ENCODE results near the gene STAMBPL1.

STAMBPL1 gene

DNA sequence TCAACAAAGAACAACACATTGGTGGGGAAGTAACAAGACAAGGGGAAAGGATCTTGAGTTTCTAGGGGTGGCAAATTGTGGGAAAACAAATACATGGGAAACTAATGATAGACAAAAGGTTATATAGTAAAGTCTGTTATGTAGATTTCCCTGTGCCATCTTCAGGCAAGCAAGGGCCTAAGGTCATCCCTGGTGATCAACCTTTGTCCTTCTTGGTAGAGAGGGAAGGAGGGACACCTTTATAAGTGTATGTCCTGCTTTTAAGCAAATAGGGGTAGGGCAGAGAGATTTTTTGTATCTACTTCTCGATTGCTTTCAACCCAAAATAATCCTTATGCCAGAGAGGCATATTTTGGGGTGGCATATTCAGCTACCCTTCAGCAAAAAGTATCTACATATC is 84.3 kb downstream of the STAMBPL1 start:
- no peaks in the 10 kb centered on the region for H3K27me3 ChIP-seq (replicated peaks)
- H3K27ac ChIP-seq, result no peak overlapping the region
- TF ChIP-seq, protein P1, sequence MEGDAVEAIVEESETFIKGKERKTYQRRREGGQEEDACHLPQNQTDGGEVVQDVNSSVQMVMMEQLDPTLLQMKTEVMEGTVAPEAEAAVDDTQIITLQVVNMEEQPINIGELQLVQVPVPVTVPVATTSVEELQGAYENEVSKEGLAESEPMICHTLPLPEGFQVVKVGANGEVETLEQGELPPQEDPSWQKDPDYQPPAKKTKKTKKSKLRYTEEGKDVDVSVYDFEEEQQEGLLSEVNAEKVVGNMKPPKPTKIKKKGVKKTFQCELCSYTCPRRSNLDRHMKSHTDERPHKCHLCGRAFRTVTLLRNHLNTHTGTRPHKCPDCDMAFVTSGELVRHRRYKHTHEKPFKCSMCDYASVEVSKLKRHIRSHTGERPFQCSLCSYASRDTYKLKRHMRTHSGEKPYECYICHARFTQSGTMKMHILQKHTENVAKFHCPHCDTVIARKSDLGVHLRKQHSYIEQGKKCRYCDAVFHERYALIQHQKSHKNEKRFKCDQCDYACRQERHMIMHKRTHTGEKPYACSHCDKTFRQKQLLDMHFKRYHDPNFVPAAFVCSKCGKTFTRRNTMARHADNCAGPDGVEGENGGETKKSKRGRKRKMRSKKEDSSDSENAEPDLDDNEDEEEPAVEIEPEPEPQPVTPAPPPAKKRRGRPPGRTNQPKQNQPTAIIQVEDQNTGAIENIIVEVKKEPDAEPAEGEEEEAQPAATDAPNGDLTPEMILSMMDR (IDR thresholded peaks at IDR 0.05; ENCODE audit: low read depth, low read length, missing control alignments), result no peak
- H3K4me3 ChIP-seq (ENCODE audit: low read depth, low read length), result no peak overlapping the region
- DNase-seq, result no peak
- H3K36me3 ChIP-seq (replicated peaks), result no peaks in the 10 kb centered on the region
- in situ Hi-C loops (cut with HindIII; ENCODE audit: low pct_ligation_motif_present, low sequenced_read_pairs), result no loop called here

DNA sequence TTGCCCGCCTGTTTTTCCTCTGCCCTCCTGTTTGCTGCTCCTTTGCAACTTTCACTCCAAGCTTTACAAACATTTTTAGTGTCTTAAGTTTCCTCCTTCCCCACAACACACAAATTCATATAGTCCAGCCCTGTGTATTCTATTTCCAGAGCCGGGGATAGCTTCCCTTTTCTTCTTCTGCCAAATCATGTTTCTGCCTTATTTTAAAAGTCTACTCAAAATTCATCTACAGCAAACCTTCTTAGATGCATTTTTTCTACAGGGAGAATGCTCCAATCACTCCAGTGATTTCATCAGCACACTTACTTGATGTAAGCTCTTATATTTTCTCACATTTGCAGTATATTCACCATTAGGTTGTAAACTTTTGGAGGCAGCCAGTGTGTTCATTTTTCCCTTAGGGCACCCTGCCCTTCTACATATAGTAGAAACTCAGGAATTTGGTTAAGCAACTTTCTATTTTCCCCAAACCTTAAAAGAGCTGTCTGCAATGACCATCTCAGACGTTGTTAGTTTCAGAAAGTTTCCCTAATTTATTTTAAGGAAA is 84.9 kb downstream of the STAMBPL1 start:
- in situ Hi-C loops (cut with HindIII; ENCODE audit: low pct_ligation_motif_present, low sequenced_read_pairs), result no loop called here
- TF ChIP-seq, protein P1 (IDR thresholded peaks at IDR 0.05; ENCODE audit: low read depth, low read length, missing control alignments), result no peak
- no peak for DNase-seq

DNA sequence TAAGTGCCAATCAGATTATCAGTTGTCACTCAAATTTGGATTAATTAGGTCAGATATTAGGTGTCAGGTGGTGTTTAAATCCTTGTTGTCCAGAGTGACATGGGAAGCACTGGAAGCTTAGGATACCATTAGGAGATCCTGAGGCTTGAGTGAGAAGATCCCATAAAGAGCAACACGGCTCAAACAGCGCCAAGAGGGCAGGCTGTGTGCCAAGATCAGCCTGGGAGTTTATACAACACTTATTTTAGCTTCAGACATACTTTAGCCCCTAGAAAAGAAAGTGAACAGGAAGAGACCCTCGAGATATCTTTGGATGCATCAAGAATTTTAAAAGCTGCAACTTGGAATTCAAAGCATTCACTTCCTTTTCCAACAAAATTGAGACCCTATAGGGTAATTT is 86.8 kb downstream of the STAMBPL1 start:
- no peak for DNase-seq
- Histone ChIP-seq H3K27ac (no peak overlapping the region), H3K27me3 (replicated peaks) (no peaks in the 10 kb centered on the region), H3K4me3 (ENCODE audit: low read depth, low read length) (no peak overlapping the region), H3K36me3 (replicated peaks) (no peaks in the 10 kb centered on the region)
- TF ChIP-seq, protein P1 (IDR thresholded peaks at IDR 0.05; ENCODE audit: low read depth, low read length, missing control alignments), result no peak
- in situ Hi-C loops (cut with HindIII; ENCODE audit: low pct_ligation_motif_present, low sequenced_read_pairs), result no loop called here

More for the DNA sequence above, 84.9 kb downstream of the STAMBPL1 start:
- no peak overlapping the region for H3K27ac ChIP-seq
- no peaks in the 10 kb centered on the region for H3K36me3 ChIP-seq (replicated peaks)
- H3K27me3 ChIP-seq (replicated peaks), result no peaks in the 10 kb centered on the region
- H3K4me3 ChIP-seq (ENCODE audit: low read depth, low read length), result no peak overlapping the region

DNA sequence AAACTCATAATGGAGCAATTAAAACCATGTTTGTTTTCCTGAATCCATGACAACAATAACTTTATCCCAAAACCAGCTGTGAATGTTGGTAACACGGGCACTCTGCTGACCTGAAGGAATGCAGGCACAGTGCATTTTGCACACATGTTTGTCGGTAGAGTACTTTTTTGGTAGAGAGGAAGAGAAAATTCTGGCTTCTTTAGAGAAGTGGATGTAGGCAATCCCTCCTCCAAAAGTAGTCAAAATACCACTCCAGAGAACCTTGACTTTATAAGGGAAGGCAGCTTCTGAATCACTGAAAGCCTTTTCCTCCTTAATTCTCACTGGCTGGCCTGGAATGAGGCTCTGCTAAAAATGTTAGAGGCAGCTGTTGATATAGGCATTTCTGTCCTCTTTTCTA is 88.3 kb downstream of the STAMBPL1 start:
- H3K4me3 ChIP-seq (ENCODE audit: low read depth, low read length), result no peak overlapping the region
- H3K36me3 ChIP-seq (replicated peaks), result no peaks in the 10 kb centered on the region
- in situ Hi-C loops (cut with HindIII; ENCODE audit: low pct_ligation_motif_present, low sequenced_read_pairs), result no loop called here
- TF ChIP-seq, protein P1 (IDR thresholded peaks at IDR 0.05; ENCODE audit: low read depth, low read length, missing control alignments), result no peak
- no peak overlapping the region for H3K27ac ChIP-seq
- no peaks in the 10 kb centered on the region for H3K27me3 ChIP-seq (replicated peaks)
- DNase-seq, result no peak

DNA sequence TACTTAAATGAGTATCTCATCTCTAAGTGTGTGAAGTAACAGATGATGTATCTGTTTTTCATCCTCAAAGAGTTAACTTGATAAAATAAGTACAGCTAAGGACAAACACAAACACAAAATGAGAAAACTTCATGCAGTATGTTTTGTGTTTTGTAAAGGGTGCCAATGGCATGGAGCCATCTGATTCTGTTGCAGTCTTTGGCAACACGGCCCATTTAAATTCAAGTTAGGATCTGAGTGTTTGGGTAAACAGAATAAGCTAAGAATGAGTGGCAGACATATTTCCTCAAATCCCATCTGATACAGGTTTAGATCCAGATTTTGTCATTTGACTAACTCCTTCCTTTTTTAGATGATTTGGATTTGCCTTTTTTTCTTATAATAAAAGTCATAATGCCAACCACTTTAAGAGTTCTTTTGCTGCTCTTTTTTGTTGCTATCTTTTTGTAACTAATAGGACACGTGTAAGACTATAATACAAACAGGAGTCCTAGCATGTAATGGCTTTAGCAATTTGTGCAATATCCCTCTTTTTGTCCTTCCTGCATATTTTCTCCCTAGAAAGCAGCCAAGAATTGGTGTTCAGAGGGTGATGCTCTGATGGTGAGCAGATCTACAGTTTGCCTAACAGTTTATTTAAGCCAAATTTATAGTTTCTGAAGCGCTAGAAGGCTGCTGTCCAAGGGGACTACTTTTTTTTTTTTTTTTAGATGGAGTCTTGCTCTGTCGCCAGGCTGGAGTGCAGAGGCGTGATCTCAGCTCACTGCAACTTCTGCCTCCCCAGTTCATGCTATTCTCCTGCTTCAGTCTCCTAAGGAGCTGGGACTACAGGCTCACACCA is 91.4 kb downstream of the STAMBPL1 start:
- Histone ChIP-seq H3K27ac (no peak overlapping the region), H3K4me3 (ENCODE audit: low read depth, low read length) (no peak overlapping the region), H3K27me3 (replicated peaks) (no peaks in the 10 kb centered on the region), H3K36me3 (replicated peaks) (no peaks in the 10 kb centered on the region)
- DNase-seq, result no peak
- TF ChIP-seq, protein P1 (IDR thresholded peaks at IDR 0.05; ENCODE audit: low read depth, low read length, missing control alignments), result no peak
- in situ Hi-C loops (cut with HindIII; ENCODE audit: low pct_ligation_motif_present, low sequenced_read_pairs), result no loop called here

All from brain microvascular endothelial cell (primary cell).